Inflammatory macrophage treated with lipopolysaccharide for 1 hour (primary cell): ENCODE measurements around the gene SRRD.
"Not testable (repeated sequence)": the region's sequence is repeated elsewhere in the genome, so short reads cannot be mapped to it uniquely, and the experiment has no call there.

Experiments
- DNase-seq, 2 donors: peaks; one replicate each; pipeline ENCODE4 v3.0.0-alpha.2; 2020 to 2022

The SRRD gene

DNA sequence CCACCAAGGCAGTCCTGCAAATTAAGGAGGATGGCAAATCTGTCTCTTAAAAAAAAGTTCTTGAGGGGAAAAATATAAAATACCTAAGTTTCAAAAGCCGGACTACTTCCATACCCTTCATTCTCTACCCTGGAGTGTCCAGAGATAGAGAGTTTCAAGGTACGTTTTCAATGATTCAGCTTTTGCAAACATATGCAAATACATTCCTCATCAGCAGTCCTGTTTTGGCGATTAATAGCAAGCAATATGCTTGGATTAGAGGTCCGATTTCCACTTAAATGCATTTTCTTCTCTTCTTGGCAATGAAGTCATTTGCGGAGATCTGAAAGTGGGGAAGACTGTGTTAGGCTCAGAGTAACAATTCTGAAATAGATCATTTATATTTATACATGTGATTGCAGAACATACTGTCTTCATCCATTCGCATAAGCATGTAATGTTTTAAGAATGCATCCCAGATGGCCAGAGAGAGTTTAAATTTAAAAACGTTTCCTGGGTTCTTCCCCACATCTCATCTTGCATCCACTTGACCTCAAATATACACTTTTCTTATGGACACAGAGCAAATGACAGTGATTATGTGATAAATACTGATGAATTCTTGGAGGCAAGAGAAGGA is 42.4 kb downstream of the SRRD start:
- DNase-seq, result no peak

DNA sequence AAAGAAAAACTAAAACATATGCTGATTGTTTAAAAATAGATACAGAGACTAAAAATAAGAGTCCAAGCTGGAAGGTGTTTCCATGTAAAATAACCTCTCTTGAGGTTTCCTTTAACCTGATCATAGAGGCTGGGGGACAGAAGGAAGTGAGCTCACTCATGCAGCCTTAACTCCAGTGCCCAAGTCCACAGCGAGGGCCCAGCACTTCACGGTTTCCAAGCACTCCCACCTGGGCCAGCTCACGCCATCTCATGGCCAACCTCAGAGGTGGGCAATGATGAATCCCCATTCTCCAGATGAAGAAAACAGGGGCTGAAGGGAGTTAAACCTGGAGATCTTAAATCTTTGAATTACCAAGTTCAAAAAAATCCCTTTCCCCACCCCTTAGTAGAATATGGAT is 43.5 kb downstream of the SRRD start:
- no peak for DNase-seq

DNA sequence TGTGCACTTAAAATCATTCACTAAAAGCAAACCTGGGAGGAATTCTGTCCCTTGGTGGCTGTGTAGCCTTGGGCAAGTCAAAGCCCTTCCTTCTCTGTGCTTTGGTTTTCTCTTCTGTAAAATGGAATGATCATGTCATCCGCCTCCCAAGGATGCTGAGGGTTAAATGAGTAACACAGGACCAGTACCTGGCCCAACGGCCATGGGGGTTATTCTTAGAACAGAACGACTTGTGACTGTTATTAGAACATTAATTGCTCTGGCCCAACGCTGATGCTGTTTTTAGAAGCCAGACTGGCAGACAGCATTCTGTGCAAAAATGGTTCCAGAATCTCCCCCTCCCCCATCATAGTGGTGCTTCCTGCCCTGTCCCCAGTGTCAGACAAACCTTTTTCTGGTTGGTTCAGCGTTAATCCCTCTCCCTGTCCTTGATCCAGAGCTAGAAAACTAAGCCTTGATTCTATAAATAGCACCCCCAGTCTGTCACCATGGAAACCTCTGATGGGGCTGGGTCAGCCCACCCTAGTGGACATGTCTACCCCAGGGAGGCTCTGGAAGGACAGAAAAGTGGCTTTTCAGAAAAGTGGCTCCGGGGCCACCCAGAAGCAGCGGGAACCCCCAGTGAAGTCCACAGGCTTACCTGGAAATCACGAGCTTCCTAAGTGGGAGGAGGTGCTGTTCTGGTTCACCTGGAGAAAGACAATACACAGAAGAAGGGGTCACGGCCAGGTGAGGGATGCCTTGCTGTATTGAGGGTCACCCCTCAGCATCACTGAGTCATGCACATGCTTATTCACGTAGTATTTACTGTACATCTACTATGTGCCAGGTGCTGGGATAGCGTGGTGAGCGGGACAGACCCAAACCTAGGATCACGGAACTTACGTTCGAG is 44.1 kb downstream of the SRRD start:
- DNase-seq, result no peak

DNA sequence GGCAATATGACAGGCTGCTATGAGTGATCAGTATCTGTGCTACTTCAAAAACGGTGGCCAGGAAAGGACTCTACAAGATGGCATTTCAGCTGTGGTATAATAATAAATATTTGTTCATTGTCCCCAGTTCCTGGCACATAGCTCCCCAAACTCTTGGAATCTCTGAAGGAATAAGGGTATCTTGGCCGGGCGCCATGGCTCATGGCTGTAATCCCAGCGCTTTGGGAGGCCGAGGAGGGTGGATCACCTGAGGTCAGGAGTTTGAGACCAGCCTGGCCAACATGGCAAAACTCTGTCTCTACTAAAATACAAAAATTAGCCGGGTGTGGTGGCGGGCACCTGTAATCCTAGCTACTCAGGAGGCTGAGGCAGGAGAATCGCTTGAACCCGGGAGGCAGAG is 44.8 kb downstream of the SRRD start:
- DNase-seq, result not testable (repeated sequence)

DNA sequence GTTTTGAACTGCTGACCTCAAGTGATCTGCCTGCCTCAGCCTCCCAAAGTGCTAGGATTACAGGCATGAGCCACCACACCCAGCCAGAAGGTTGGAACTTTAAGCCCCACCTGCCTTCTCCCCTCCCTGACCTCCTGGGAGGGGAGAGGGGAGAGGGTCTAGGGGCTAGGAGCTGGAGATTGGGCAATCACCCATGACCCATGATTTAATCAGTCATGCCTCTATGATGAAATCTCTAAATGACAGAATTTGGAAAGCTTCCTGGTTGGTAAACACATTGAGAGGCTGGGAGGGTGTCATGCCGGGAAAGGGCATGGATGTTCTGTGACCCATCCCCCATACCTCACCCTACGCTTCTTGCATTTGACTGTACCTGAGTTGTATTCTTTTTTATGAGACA is 45.7 kb downstream of the SRRD start:
- DNase-seq, result peak; percentile 66 to 69

DNA sequence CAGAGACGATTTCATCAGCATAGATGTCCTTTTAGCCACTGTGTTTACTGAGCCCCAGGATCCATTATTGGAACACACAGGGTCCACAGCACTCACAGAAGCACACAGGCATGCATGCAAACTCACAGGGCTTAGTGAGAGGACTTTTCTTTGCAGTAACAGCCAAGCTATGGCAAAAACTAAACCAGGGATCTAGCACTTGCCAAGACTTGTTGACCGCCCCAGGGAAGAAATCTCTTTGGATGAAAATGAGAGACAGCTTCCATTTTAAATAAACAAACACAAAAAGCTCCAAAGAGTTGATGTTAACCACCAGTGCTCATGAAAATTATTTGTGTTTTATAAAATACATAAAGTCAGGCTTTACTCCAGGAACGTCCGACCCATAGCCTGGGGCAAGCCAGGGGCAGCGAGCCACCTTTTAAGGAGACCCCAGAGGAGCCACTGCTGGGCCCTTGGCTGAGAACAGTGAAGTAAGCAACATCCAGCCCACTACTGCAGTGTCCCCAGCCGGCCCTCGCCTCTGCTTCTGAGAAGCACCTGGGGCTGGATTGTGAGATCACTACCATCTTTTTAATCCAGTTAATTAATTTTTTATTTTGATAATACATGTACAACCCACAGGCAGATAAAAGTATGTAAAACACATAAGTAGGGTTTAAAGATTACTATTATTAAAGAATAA is 50.6 kb downstream of the SRRD start:
- no peak for DNase-seq

DNA sequence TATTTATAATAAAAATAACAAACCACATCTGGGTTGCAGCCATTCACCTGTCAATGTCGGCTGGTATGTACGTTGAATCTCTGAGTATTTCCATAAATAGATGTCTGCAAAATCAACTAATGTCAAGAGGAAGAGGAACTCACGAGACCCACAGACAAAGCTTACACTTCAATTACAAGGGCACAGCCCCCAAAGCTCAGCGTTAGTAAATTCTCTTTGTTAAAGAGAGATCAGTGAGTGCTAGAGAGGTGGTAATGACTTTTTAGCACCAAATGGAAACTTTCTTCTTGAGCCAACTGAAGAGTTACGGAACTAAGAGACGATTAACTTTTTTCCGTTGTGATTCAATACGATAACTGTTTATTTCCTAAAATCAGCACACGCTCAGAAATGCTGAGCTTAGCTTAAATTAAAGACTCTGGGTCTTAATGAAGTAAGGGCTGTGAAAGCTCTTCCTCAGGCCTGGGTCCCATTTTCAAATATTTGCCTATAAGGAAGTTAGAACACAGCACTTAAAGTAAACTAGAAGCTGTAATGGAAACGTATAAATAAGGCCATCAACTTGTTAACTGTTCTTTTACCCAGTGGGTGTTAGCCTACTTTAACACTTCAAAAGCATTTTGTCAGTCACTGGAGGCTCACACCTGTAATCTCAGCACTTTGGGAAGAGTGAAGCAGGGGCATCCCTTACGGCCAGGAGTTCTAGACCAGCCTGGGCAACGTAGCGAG is 51.4 kb downstream of the SRRD start:
- no peak for DNase-seq

DNA sequence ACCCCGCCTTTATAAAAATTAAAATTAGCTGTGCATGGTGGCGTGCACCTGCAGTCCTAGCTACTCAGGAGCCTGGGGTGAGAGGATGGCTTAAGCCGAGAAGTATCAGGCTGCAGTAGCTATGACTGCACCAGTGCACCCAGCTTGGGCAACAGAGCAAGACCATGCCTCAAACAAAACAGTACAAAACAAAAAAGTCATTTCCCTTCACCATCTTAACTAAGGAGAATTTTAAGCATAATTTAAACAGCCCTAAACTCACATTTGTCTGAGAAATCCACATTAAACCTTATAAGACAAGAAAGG is 51.9 kb downstream of the SRRD start:
- no peak for DNase-seq

DNA sequence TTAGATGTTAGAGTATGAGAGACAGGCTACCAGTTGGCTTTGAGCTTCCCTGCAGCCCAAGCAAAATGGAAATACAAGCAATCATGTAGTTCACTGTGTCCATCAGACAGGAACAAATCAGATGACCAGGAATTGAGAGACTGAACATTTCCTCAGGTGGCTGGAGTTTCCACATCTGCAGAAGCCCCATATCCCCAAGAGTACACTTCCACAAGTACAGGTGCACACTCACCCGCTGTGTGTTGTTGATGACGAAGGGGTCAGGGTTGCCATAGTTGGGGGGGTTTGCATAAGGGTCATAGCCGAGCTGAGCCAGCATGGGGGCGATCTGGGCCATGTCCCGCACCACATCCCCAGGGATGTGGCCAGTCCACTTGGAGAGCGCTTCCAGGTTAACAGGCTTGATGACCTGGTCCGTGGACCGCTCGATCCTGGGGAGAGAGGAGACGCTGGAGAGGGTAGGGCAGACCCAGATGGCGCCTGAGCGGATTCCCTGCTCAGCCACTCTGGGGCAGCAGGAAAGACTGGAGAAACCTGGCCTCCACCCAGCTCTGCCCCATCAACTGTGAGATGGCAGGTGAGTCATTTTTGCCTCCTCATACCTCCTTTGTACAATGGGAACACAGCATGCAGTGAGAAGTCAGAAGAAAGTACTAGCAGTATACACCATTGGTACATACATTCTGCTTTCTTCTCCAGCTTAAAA is 52.5 kb downstream of the SRRD start:
- no peak for DNase-seq

DNA sequence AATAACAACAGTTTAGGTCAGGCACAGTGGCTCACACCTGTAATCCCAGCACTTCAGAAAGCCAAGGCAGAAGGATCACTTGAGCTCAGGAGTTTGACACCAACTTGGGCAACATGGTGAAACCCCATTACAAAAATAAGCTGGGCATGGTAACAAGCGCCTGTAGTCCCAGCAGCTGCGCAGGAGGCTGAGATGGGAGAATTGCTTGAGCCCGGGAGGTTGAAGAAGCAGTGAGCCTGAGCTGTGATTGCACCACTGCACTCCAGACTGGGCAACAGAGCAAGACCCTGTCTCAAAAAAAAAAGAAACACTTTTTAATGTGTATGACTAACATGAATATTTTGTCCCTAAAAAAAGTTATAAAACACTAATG is 53.1 kb downstream of the SRRD start:
- DNase-seq, result no peak

DNA sequence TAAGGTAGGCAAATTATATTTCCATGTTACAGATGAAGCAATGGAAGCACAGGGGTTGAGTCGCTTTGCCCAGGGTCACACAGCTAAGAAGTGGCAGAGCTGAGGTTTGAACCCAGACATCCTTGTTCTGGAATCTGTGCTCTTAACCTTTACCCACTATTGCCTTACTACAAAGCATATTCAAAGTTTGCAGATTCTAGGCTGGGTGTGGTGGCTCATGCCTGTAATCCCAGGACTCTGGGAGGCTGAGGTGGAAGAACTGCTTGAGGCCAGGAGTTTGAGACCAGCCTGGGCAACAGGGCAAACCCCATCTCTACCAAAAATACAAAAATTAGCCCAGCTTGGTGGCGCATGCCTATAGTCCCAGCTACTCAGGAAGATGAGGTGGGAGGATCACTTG is 56.4 kb downstream of the SRRD start:
- no peak for DNase-seq

DNA sequence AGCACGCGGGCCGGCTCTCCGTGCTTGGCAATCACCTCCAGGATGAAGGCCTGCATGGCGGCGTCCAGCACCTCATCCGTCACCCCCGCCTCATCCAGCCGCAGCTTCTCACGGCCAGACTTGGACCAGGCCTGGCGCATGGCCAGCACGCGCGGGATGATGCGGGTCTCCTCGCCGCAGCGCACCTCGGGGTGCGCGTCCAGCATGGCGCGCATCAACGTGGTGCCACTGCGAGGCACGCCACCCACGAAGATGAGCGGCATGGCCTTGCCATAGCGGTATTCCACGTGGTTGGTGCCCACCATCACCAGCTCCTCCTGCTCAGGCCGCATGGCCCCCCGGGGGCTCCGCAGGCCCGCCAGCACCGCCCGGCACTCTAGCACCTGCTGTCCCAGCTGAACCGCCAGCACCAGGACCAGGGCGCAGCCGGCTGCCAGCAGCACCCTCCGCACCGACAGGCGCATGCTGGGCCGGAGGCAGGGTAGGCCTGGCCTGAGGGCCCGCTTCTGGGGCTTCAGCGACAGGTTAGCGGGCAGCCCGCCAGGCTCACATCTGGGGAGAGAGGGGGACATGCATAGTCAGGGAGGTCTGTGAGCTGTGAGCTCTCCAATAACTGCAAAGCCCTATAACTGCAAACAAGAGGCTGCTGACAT is 57.6 kb downstream of the SRRD start:
- DNase-seq, result no peak

DNA sequence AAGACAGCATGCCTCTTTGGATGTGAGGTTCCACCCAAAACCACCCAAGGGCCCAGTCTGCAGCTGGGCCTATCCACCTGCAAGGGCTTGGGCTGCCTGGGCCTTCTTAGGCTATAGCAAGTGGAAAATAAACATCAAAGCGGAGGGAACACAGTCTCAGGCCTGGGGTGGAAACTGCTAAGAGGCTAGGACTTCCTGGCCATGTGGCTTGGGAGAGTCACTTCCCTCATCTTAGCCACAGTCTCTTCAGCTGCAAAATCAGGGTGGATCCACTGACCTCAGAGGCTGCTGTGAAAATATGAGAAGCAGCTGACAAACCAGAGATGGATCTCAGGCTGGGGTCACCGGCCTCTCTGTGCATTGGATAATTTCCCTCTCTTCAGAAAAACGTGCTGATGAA is 59.2 kb downstream of the SRRD start:
- peak; percentile 49 to 58 for DNase-seq
